ENCODE data around the gene MAP4K5. TPM values are rescaled to one million over a fixed set of nuclear protein-coding genes. Genes with fewer than 3 reads are reported as not detected.
A peak's percentile ranks its signal among the peaks of the same experiment; 100 is the strongest.

The MAP4K5 gene
- total and polyA plus RNA-seq, 2 of the 13 experiments (the other 11 are each of a cell fraction or from before 2014, with no cell fraction given) = 12.7 to 23.9 TPM

DNA sequence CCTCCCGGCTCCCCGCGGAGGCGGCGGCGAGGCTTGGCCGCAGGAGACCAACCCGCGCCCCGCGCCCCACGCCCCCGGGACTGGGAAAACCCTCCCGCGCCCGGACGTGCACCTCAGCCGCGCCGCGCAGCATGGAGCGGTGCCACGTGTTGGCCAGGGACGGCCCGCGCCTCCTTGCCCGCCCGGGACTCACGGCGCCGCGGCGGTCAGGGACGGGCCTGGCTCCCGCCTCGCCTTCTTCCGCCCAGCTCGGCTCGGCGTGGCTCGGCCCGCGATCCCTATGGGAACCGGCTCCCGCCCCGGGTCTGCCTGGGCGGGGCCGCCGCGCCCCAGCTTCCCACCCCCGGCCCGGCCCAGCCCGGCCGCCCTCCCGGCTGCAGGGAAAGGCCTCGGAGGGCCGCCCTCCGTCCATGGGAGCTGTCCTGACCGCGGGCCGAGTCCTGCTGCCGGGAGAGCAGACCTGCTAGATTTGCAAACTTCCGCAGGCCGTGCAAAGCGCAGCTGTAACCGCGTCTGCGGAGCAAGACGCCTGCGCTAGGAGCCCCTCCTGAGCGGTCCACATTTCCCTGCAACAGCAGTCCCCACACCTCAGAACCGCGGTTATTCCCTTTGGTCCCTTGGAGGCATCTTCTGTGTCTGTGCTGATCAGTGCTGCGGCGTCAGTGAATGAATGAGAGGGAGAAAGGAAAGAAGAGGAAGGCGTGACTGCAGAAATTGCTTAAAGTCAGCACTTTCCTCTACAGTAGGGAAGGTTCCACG is 135.6 kb downstream of the MAP4K5 start, which contains the start of gene CDKL1 (continued):
- no peak for TF ChIP-seq SRSF9 (IDR thresholded peaks at IDR 0.05; ENCODE audit: borderline replicate concordance, insufficient read depth, low read depth, low read length, poor library complexity, severe bottlenecking)
- TF ChIP-seq, protein P1, sequence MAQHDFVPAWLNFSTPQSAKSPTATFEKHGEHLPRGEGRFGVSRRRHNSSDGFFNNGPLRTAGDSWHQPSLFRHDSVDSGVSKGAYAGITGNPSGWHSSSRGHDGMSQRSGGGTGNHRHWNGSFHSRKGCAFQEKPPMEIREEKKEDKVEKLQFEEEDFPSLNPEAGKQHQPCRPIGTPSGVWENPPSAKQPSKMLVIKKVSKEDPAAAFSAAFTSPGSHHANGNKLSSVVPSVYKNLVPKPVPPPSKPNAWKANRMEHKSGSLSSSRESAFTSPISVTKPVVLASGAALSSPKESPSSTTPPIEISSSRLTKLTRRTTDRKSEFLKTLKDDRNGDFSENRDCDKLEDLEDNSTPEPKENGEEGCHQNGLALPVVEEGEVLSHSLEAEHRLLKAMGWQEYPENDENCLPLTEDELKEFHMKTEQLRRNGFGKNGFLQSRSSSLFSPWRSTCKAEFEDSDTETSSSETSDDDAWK (CRISPR knock-in tag; IDR thresholded peaks at IDR 0.05) = no peak
- no peak for TF ChIP-seq TOPORS (CRISPR knock-in tag; IDR thresholded peaks at IDR 0.05)
- no peak for TF ChIP-seq HIVEP1 (CRISPR knock-in tag; IDR thresholded peaks at IDR 0.05)
- TF ChIP-seq ARNT2 (CRISPR knock-in tag; IDR thresholded peaks at IDR 0.05; ENCODE audit: low read depth) = peak; percentile 81
- TF ChIP-seq, protein P2, sequence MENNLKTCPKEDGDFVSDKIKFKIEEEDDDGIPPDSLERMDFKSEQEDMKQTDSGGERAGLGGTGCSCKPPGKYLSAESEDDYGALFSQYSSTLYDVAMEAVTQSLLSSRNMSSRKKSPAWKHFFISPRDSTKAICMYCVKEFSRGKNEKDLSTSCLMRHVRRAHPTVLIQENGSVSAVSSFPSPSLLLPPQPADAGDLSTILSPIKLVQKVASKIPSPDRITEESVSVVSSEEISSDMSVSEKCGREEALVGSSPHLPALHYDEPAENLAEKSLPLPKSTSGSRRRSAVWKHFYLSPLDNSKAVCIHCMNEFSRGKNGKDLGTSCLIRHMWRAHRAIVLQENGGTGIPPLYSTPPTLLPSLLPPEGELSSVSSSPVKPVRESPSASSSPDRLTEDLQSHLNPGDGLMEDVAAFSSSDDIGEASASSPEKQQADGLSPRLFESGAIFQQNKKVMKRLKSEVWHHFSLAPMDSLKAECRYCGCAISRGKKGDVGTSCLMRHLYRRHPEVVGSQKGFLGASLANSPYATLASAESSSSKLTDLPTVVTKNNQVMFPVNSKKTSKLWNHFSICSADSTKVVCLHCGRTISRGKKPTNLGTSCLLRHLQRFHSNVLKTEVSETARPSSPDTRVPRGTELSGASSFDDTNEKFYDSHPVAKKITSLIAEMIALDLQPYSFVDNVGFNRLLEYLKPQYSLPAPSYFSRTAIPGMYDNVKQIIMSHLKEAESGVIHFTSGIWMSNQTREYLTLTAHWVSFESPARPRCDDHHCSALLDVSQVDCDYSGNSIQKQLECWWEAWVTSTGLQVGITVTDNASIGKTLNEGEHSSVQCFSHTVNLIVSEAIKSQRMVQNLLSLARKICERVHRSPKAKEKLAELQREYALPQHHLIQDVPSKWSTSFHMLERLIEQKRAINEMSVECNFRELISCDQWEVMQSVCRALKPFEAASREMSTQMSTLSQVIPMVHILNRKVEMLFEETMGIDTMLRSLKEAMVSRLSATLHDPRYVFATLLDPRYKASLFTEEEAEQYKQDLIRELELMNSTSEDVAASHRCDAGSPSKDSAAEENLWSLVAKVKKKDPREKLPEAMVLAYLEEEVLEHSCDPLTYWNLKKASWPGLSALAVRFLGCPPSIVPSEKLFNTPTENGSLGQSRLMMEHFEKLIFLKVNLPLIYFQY (CRISPR knock-in tag; IDR thresholded peaks at IDR 0.05; ENCODE audit: borderline replicate concordance) = peak; percentile 88; the same call in 1 of the 2 replicates
- no peak for TF ChIP-seq ZNF431 (CRISPR knock-in tag; IDR thresholded peaks at IDR 0.05; ENCODE audit: borderline replicate concordance, low read depth)
- peak; percentile 92 for TF ChIP-seq ISX (CRISPR knock-in tag; conservative IDR thresholded peaks at IDR 0.05)
- no peak for TF ChIP-seq ZNF674 (CRISPR knock-in tag; IDR thresholded peaks at IDR 0.05; ENCODE audit: low read depth)
- no peak for TF ChIP-seq ZNF382 (CRISPR knock-in tag; IDR thresholded peaks at IDR 0.05; ENCODE audit: borderline replicate concordance)
- TF ChIP-seq TBX2 (CRISPR knock-in tag; IDR thresholded peaks at IDR 0.05; ENCODE audit: borderline replicate concordance) = no peak
- TF ChIP-seq ZBTB21 (CRISPR knock-in tag; IDR thresholded peaks at IDR 0.05) = no peak
- TF ChIP-seq, protein P3, sequence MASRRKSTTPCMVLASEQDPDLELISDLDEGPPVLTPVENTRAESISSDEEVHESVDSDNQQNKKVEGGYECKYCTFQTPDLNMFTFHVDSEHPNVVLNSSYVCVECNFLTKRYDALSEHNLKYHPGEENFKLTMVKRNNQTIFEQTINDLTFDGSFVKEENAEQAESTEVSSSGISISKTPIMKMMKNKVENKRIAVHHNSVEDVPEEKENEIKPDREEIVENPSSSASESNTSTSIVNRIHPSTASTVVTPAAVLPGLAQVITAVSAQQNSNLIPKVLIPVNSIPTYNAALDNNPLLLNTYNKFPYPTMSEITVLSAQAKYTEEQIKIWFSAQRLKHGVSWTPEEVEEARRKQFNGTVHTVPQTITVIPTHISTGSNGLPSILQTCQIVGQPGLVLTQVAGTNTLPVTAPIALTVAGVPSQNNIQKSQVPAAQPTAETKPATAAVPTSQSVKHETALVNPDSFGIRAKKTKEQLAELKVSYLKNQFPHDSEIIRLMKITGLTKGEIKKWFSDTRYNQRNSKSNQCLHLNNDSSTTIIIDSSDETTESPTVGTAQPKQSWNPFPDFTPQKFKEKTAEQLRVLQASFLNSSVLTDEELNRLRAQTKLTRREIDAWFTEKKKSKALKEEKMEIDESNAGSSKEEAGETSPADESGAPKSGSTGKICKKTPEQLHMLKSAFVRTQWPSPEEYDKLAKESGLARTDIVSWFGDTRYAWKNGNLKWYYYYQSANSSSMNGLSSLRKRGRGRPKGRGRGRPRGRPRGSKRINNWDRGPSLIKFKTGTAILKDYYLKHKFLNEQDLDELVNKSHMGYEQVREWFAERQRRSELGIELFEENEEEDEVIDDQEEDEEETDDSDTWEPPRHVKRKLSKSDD (CRISPR knock-in tag; IDR thresholded peaks at IDR 0.05; ENCODE audit: low read depth) = no peak
- no peak for TF ChIP-seq SUZ12 (IDR thresholded peaks at IDR 0.05; ENCODE audit: low read depth, low read length)
- TF ChIP-seq ZNF672 (CRISPR knock-in tag; IDR thresholded peaks at IDR 0.05) = no peak
- TF ChIP-seq SALL2 (CRISPR knock-in tag; IDR thresholded peaks at IDR 0.05) = peak; percentile 61; the same call in 1 of the 2 replicates
- no peak for TF ChIP-seq EZH2 (conservative IDR thresholded peaks at IDR 0.05; ENCODE audit: low read depth, low read length)
- TF ChIP-seq, protein P4, sequence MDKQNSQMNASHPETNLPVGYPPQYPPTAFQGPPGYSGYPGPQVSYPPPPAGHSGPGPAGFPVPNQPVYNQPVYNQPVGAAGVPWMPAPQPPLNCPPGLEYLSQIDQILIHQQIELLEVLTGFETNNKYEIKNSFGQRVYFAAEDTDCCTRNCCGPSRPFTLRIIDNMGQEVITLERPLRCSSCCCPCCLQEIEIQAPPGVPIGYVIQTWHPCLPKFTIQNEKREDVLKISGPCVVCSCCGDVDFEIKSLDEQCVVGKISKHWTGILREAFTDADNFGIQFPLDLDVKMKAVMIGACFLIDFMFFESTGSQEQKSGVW (CRISPR knock-in tag; IDR thresholded peaks at IDR 0.05; ENCODE audit: borderline replicate concordance) = no peak
- TF ChIP-seq HHEX (CRISPR knock-in tag; IDR thresholded peaks at IDR 0.05) = no peak
- no peak for TF ChIP-seq ZNF839 (CRISPR knock-in tag; IDR thresholded peaks at IDR 0.05; ENCODE audit: borderline replicate concordance)
- TF ChIP-seq AGO1 (IDR thresholded peaks at IDR 0.05; ENCODE audit: low read depth, low read length, poor library complexity, severe bottlenecking) = no peak
